ENCODE measurements around the gene INPP5A.

The INPP5A gene

DNA sequence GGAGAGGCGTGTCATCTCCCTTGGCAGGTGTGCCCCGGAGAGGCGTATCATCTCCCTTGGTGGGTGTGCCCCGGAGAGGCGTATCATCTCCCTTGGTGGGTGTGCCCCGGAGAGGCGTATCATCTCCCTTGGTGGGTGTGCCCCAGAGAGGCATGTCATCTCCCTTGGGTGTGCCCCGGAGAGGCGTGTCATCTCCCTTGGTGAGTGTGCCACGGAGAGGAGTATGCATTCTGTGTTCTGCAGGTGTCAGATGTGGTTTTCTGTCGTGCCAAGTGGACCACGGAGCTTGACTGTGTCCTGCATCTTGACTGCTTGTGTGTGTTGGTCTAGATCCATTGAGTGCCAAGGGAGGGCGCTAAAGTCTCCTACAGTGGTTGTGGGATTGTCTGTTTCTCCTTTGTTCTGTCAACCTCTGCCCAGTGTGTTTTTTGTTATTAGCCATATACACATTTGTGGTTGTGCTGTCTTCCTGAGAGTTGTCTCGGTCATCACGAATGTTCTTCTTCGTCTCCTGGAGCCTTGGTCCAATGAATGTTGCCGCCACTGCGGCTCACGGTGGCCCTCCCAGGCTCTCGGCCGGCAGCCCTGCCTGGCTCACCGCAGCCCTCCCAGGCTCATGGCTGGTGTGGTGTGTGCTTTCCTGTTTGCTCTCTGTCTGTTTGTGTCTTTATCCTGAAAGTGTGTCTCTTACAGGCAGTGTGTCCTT, 96.8 kb downstream of the INPP5A start:
- no peak for DNase-seq

DNA sequence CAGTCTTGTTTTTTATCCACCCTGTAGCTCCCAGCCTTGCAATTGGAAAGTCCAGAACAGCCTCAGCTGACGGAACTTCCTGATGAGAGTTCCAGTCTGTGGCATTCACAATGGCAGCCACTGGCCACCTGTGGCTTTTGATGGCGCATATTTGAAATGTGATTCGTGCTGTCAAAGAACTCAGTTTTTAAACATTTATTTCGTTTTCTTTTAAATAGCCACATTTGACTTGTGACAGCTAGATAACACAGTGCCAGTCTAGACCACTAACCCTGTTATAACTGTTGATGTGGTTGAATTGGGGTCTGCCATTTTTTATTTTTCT, 97.3 kb downstream of the INPP5A start:
- DNase-seq, result no peak

- DNase-seq, result no peak
Measured at GRCh38 chr10:132636358-132636757, 98.8 kb downstream of the INPP5A start.

DNA sequence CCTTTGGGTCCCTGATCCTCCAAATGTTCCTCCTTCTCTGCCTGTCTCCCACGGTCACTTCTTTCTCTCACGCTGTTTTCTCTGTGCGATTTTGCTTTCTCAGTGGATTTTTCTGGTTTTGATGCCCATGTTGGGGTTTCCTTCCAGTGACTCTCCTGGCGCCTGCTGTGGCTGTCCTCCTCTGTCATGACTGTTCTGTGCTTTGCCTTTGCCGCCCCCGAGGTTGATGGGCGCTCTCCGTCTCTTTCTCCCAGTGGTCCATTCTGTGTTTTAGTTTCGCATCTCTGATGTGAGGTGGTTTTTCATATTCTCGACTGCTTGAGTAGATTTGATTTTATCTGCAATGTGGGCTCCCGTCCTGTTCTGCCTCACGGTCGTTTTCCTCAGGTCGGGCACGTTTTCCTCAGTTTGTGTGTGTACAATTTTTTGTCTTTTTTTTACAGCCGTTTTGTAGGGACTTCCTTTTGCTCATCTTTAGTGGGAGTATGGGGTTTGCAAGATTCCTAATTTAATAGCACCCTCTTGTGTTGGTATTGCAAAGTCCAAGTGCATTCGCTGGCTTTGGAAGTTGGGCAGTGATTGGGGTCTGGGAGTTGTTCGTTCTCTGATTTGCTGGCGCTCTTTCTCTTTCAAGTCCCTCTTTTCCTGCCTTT, 100.0 kb downstream of the INPP5A start:
- peak; percentile 56 for DNase-seq

DNA sequence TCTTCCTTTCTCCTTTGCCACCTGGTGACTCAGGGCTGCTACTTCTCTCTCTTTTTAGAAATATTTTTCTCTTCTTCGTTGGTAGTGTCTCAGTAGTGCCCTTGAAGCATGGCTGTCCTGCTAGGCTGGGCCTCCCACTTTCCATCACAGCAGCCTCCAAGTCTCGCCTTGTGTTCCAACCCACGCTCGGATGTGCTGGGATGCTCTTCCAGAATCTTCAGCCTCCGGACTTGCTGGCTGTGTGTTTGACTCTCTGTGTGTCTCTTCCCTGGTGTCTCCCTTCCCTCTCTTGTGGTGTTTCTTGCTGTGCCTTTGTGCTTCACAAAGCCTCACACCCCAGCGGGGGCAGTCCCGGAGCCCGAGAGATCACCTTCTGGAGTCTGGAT, 100.5 kb downstream of the INPP5A start:
- no peak for DNase-seq

GRCh38 chr10:132639470-132639869, 101.9 kb downstream of the INPP5A start:
- no peak for DNase-seq

DNA sequence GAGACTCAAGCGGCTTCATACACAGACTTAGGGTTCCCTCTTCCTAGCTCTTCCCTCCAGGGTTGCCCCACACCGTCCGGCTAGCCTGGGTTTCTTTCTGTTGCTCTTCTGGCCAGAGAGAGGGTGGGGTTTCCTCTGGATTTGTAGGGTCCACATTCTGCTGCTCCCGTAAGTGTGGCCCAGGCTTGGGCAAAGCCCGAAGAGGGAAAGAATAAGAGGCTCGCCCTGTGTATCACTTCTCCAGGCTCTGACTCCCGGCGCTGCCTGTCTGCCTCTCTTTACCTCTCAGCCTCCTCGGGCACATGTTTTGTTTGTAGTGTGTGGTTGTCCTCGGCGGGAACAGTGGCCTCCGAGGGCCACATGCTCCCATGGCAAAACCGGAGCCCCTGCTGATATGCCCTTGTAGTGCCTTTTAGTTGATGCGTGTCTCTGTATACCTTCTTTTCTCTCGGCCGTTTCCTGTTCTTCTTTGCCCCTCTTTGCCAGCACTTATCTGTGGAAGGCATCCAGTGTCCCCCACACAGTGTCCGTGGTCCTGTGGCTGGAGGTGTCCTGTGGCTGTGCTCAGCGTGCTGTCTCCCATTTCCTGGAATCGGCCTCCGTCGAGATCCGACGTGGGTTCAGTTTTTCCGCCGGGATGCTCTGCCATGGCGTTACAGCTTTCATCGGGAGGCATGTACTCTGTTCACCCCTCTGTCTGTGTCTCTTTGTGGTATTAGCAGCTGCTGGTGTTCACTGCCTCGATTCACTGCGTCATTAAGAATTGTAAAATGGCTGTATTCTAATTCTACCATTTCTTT, 102.9 kb downstream of the INPP5A start:
- no peak for DNase-seq

DNA sequence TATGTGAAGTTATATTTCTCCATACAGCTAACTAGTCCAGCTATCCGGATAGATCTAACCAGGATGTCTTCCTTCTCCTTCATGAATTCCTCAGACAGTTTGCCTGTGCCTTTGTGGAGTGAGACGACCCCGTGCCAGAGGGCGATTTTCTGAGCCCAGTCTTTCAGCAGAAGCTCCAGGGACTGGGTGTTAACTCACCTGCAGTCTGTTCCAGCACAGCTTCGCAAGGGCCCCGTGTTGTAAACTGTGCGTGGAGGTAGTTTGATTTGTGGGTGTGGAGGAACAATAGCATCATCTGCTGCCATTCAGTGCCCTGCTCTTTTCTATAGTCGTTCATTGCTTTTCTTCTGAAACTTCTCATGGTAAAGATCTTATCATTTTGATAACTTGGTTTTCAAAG, 103.8 kb downstream of the INPP5A start:
- no peak for DNase-seq

DNA sequence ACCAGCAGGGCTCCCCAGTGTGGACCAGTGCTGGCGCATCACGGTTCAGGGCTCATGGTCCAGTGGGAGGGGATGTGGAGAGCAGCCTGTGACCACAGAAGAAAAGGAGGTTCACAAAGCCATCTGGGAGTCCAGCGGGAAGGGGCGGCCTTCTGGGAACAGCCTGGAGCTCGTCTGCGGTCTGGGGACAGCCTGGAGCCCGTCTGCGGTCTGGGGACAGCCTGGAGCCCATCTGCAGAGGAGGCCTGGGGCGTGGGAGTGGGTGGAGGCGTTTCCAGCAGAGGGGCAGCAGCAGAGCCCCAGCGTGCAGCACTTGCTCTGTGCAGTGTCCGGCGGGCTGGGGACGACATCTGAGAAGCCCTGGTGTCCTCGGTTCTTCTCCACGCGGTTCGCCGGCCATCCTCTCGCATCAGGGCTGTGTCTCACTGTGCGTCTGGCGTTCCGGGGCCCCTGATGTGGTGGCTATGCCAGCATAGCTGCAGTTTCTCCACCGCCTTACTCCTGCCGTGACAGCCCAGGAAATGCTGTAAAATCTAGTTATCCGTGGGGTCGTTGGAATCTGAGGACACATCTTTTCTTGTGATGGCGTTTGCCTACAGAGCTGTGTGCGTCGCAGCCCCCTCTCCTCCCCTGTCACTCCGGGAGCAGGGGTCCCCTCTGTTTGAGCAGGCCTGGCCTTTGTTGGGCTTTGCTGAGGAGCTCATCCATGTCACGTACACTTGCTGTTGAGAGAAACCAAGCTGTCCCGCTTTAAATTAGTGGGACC, 104.6 kb downstream of the INPP5A start:
- DNase-seq, result no peak

DNA sequence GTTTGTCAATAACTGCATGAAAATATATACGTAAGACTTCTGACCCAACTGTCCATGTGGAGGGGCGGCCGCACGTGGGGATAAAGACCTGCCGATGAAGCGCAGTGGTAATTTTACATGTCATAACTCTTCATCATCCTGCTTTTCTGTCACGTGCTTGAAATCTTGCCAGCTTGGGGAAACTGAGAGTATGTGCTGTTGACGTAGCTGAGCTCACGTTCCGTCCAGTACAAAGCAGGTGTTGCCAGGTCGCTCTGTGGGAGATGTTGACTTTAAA, 105.1 kb downstream of the INPP5A start:
- no peak for DNase-seq

GRCh38 chr10:132643709-132644526, 106.3 kb downstream of the INPP5A start:
- DNase-seq, result no peak

DNA sequence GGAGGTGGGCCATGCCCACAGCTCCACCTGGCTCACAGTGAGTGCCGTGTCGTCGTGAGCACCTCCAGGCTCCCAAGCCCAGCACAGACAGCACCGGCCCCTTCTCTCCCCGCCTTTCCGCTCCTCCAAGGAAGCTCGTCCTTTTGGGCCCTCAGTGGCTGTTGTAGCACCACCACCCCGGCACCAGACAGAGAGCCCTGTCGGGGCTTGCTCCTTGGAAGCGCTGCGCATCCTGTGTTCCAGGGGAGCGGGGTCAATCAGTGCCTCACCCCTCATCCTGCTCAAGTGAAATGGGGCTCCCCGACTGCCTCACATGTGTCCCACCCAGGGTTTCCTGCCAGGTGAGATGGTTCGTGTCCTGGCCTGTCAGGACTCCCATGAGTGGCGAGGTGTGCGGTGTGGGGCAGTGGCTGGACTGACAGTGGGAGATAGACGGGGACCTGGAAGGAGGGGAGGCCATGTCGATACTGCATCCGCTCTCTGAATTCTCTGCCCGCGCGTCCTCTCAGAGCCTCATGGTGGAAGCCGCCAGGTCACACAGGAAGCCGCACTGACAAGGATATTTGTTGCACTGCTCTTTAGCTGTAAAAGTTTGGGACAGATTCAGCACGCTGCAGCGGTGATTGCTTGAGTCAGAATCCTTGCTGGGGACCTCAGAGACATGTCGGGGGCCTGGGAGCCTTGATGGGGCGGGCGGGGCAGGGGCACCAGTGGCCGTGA, 107.1 kb downstream of the INPP5A start:
- no peak for DNase-seq

- DNase-seq, result no peak
Measured at GRCh38 chr10:132645247-132645530, 107.6 kb downstream of the INPP5A start.

GRCh38 chr10:132645630-132646442, 108.2 kb downstream of the INPP5A start:
- no peak for DNase-seq

DNA sequence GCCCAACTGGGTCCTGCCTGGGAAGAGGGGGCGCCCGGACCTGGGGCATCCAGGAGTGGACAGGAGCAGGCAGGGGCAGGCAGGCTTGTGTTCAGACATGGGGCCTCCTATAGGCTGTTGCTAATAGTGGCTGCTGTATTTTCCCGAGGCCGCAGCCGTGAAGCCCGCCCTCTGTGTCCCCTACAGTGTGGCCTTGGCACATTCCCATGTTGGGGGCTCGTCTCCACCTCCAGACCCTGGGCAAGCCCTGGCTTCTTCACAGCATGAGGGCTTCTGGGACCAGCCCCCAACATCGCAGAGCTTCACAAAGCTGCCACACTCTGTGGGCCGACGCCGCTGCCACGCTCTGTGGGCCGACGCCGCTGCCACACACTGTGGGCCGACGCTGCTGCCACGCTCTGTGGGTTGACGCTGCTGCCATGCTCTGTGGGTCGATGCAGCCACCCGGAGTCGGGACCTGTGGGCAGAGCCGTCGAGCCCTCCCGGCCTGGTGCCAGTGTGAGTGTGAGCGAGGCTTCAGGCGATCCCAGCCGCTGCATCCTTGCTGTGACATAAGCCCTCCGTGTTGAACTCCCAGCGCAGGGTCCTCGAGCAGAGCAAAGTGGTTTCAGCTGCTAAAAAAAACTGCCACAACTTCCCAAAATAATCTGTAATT, 109.0 kb downstream of the INPP5A start:
- no peak for DNase-seq

DNA sequence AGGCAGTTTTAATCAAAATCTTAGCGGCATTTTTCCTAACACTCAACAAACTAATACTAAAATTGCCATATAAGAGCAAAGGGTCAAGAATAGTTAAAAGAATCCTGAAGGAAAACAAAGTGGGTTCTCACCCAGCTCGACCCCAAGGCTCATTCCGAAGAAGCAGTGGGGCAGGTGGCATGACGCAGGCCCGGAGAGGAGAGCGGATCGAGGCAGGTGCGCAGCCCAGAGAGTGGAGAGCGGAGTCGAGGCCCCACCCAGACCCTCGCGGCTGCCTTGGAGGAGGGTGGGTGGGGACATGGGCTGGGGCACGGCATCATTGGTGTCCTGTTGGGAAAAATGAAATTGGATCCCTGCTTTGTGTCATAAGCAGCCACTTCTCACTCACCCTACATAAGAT, 109.8 kb downstream of the INPP5A start:
- no peak for DNase-seq

- DNase-seq, result no peak
Measured at GRCh38 chr10:132648072-132648850, 110.7 kb downstream of the INPP5A start.

DNA sequence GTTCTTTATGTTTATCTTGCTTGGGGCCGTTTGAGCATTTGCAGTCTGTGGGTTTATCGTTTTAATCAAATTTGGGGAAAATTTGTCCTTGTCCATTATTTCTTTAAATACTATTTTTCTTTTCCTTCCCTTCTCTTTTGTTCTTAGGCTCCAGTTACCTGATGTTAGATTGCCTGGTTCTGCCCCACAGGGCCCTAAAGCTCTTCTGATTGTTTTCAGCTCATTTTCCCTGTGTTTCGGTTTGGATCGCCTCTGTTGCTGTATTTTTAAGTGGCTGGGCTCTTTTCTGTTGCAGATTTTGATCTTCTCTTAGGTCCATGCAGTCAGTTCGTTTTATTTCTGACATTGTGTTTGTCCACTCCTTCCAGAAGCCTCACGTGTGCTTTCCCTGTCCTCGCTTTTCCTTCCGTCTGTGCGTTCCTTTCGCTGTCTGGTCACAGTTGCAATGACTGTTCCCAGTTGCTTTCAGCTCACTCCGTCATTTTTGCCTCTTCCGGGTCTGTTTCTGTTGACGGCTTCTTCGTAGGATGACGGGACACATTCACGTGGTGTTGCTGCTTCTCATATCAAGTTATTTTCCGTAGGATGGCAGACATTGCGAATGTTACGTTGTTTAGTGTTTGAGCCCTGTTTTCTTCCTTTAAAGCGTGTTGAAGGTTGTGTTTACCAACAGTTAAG, 111.4 kb downstream of the INPP5A start:
- DNase-seq, result no peak

- DNase-seq, result no peak
Measured at GRCh38 chr10:132649651-132650360, 112.2 kb downstream of the INPP5A start.
